Astrocyte (in vitro differentiated cells and primary cell): Measurements from ENCODE around the gene ZFHX3. TPM values are rescaled to one million over a fixed set of nuclear protein-coding genes. Genes with fewer than 3 reads are reported as not detected.

Source experiments
- DNase-seq: peaks from one replicate; pipeline ENCODE4 v3.0.0-alpha.2; 2010; ENCODE audit warnings: low read depth
- FAIRE-seq: peaks from 2 replicates; lab custom pipeline; 2011; peaks lifted over from hg19 to GRCh38; lab: Jason Lieb, UNC
- H2AFZ ChIP-seq: 2 replicates; pipeline ENCODE4 v1.6.0; 2012; ENCODE audit warnings: low read depth, low read length, inconsistent platforms
- H3K27ac ChIP-seq: 2 replicates; pipeline ENCODE4 v1.5.1; 2011; ENCODE audit warnings: low read depth, low read length, inconsistent platforms
- H3K27me3 ChIP-seq: 2 replicates; pipeline ENCODE4 v1.6.0; 2011; ENCODE audit warnings: low read length, inconsistent platforms; ENCODE audit not compliant: insufficient read depth
- H3K36me3 ChIP-seq: 2 replicates; pipeline ENCODE4 v1.5.1; 2011; ENCODE audit warnings: low read length, inconsistent platforms; ENCODE audit not compliant: insufficient read depth
- H3K4me1 ChIP-seq: 2 replicates; pipeline ENCODE4 v1.5.1; 2011; ENCODE audit warnings: low read length, inconsistent platforms; ENCODE audit not compliant: insufficient read depth
- H3K4me2 ChIP-seq: 2 replicates; pipeline ENCODE4 v1.6.0; 2012; ENCODE audit warnings: low read length, inconsistent platforms
- H3K4me3 ChIP-seq: 2 replicates; pipeline ENCODE4 v1.5.1; 2011; ENCODE audit warnings: low read depth, mild to moderate bottlenecking, low read length, inconsistent platforms; ENCODE audit not compliant: insufficient read depth
- H3K79me2 ChIP-seq: 2 replicates; pipeline ENCODE4 v1.6.0; 2012; ENCODE audit warnings: mild to moderate bottlenecking, low read length, inconsistent platforms; ENCODE audit not compliant: insufficient read depth
- H3K9ac ChIP-seq: 2 replicates; pipeline ENCODE4 v1.6.0; 2012; ENCODE audit warnings: mild to moderate bottlenecking, low read length, inconsistent platforms
- H3K9me3 ChIP-seq: 2 replicates; pipeline ENCODE4 v1.5.1; 2012; ENCODE audit warnings: low read depth, mild to moderate bottlenecking, low read length, inconsistent platforms; ENCODE audit not compliant: insufficient read depth
- H4K20me1 ChIP-seq: 2 replicates; pipeline ENCODE4 v1.6.0; 2012; ENCODE audit warnings: low read length, inconsistent platforms; ENCODE audit not compliant: insufficient read depth
- H3K27ac Mint-ChIP-seq: one replicate; pipeline ENCODE4 v1.8.0; 2021; ENCODE audit warnings: mild to moderate bottlenecking, mixed read lengths; ENCODE audit not compliant: unreplicated experiment
- H3K27me3 Mint-ChIP-seq: one replicate; pipeline ENCODE4 v1.8.0; 2021; ENCODE audit warnings: low read depth, mixed read lengths; ENCODE audit not compliant: unreplicated experiment
- H3K36me3 Mint-ChIP-seq: one replicate; pipeline ENCODE4 v1.8.0; 2021; ENCODE audit warnings: low read depth, mixed read lengths; ENCODE audit not compliant: unreplicated experiment
- H3K4me1 Mint-ChIP-seq: one replicate; pipeline ENCODE4 v1.8.0; 2021; ENCODE audit warnings: low read depth, mixed read lengths; ENCODE audit not compliant: unreplicated experiment
- H3K4me3 Mint-ChIP-seq: one replicate; pipeline ENCODE4 v1.8.0; 2021; ENCODE audit warnings: mild to moderate bottlenecking, moderate library complexity, mixed read lengths; ENCODE audit not compliant: unreplicated experiment
- H3K9me3 Mint-ChIP-seq: one replicate; pipeline ENCODE4 v1.8.0; 2021; ENCODE audit warnings: mild to moderate bottlenecking, mixed read lengths; ENCODE audit not compliant: unreplicated experiment
- CTCF ChIP-seq: IDR thresholded peaks from 2 replicates; pipeline ENCODE4 v1.5.1; 2011; ENCODE audit warnings: low read depth, mild to moderate bottlenecking, inconsistent platforms, low read length, moderate library complexity; ENCODE audit not compliant: insufficient read depth
- EZH2 ChIP-seq: IDR thresholded peaks from 2 replicates; pipeline ENCODE4 v1.6.1; 2012; ENCODE audit warnings: mild to moderate bottlenecking, low read length, inconsistent platforms; ENCODE audit not compliant: insufficient read depth
- total RNA-seq: library from RNA; stranded (reverse); gene quantifications from 2 replicates; pipeline ENCODE4 v1.2.1, GENCODE V29; 2021

ZFHX3 gene
- total RNA-seq, 1 donor from 2014 or later = 19.7 TPM

DNA sequence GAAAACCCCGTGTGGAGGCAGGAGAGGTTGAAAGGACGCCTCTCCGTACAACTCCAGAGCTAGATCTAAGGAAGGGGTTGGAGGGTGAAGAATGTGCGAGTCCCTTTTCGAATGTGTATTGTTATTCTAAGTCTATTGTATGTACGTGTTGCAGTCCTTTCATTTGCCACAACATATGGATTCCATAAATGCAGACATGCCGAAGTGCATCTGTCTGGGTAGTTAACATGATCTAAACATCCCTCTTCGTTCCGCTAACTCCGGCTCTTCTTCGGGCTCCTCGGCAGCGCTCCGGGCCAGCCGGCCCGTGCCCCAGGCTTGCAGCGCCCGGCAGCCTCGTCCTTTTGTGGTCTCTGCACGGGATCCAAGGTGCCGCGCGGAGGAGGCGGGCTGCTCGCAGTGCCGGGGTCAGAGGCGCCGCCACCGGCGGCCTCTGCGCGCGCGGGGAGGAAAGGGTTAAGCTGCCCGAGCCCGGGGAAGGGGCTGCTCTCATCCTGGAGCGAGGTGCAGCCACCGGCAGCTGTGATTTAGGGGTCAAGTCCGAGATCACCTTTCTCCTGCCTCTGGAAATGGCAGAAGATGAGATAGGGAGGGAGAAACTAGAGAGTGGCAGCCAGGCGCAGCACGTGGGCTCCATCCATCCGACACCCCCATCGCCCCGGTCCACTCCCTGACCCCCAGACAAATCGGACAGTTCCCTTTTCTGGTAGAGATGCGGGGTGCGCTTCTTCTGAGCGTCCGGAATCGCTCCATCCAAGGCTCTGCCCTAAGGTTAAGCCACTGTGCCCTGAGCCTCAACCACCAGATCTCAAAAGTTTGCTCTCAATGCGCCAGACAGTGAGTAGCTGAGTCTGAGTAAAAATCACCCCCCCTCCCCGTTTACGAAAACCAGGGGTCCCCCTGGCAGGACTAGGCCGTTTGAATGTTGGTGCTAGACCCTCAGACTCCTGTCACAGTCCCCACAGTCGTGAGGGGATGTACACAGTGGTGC lies 15.1 kb upstream of the ZFHX3 start:
- no peaks in the 10 kb centered on the region for H3K36me3 ChIP-seq
- DNase-seq = no peak
- H3K4me1 Mint-ChIP-seq = peaks cover 35% of the 10 kb centered on the region
- peak overlapping the region; percentile 40 for H3K4me3 Mint-ChIP-seq
- H3K4me2 ChIP-seq = peak overlapping the region; percentile 83
- peak; percentile 50 for FAIRE-seq
- peak overlapping the region; percentile 62 for H3K27ac Mint-ChIP-seq
- TF ChIP-seq CTCF (no peak), EZH2 (no peak)
- no peaks in the 10 kb centered on the region for H3K9me3 ChIP-seq
- peak overlapping the region; percentile 18 for H2AFZ ChIP-seq
- peaks cover 67% of the 10 kb centered on the region for H3K4me1 ChIP-seq
- no peaks in the 10 kb centered on the region for H4K20me1 ChIP-seq
- H3K27me3 Mint-ChIP-seq = peaks cover 45% of the 10 kb centered on the region
- H3K79me2 ChIP-seq = peaks cover 35% of the 10 kb centered on the region
- peak overlapping the region; percentile 45 for H3K4me3 ChIP-seq
- peak overlapping the region; percentile 83 for H3K27ac ChIP-seq
- no peaks in the 10 kb centered on the region for H3K9me3 Mint-ChIP-seq
- H3K36me3 Mint-ChIP-seq = no peaks in the 10 kb centered on the region
- H3K9ac ChIP-seq = peak overlapping the region; percentile 75
- no peaks in the 10 kb centered on the region for H3K27me3 ChIP-seq

DNA sequence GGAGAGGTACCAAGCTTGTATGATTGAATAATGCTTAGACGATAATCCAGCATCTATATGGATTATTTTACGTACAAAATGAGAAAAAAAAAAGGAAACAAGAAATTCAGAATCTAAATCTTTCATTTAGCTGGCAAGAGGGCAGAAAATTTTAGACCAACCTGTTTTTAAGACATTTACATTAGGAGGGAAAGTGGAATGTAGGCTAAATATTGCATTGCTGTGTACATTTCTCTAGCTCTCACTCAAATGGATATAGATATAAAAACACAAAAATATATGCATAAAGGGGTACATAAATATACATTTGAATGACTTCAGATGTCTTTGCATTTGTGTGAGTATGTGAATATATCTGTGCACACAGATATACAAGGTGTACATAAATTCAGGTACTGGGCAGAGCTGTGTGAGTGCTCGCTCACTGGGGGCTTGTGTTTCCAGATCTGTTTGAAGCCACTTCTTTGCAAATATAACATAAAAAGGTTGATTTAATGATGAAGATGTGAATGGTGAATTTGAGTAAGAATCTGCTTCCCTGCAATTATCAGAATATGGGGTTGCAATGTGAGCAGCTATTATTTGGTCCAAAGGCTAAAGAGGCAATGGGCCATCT lies 14.2 kb upstream of the ZFHX3 start:
- no peaks in the 10 kb centered on the region for H4K20me1 ChIP-seq
- Mint-ChIP-seq H3K36me3 (no peaks in the 10 kb centered on the region), H3K4me3 (peak overlapping the region; percentile 34), H3K27me3 (peaks cover 45% of the 10 kb centered on the region), H3K27ac (no peak overlapping the region), H3K4me1 (peaks cover 33% of the 10 kb centered on the region), H3K9me3 (no peaks in the 10 kb centered on the region)
- peak overlapping the region; percentile 83 for H3K4me2 ChIP-seq
- TF ChIP-seq EZH2 (no peak), CTCF (no peak)
- no peaks in the 10 kb centered on the region for H3K9me3 ChIP-seq
- H3K9ac ChIP-seq = peak overlapping the region; percentile 75
- no peak for FAIRE-seq
- no peak overlapping the region for H2AFZ ChIP-seq
- H3K79me2 ChIP-seq = peaks cover 41% of the 10 kb centered on the region
- H3K27me3 ChIP-seq = no peaks in the 10 kb centered on the region
- no peak overlapping the region for H3K4me3 ChIP-seq
- H3K36me3 ChIP-seq = no peaks in the 10 kb centered on the region
- H3K4me1 ChIP-seq = peaks cover 58% of the 10 kb centered on the region
- no peak for DNase-seq
- no peak overlapping the region for H3K27ac ChIP-seq
